ENCODE data around the gene NME7.
"Not testable (repeated sequence)": the region's sequence is repeated elsewhere in the genome, so short reads cannot be mapped to it uniquely, and the experiment has no call there.

NME7 gene

GRCh38 chr1:169367686-169368405 lies at the start of gene NME7, which contains the start of gene BLZF1:
Gene NME7 (minus strand): TSS chr1:169367797. CDS start chr1:169367710, 87 bp downstream.
Gene BLZF1 (plus strand): TSS chr1:169368195. CDS start chr1:169369523, 1,328 bp downstream.
- DNase-seq (ENCODE audit: low read depth in 2 of 2), result peak; percentile 95 to 98

- no peak for DNase-seq (ENCODE audit: low read depth in 2 of 2)
Observed at GRCh38 chr1:169414952-169415351, 47.4 kb upstream of the NME7 start.

GRCh38 chr1:169408340-169408739 lies 40.7 kb upstream of the NME7 start:
- not testable (repeated sequence) for DNase-seq (ENCODE audit: low read depth in 2 of 2)

- not testable (repeated sequence) for DNase-seq (ENCODE audit: low read depth in 2 of 2)
Observed at GRCh38 chr1:169402578-169402977, 35.0 kb upstream of the NME7 start.

GRCh38 chr1:169395955-169396354 lies 28.4 kb upstream of the NME7 start:
- DNase-seq (ENCODE audit: low read depth in 2 of 2), result no peak

GRCh38 chr1:169392406-169392805 lies 24.8 kb upstream of the NME7 start:
- DNase-seq (ENCODE audit: low read depth in 2 of 2), result no peak

GRCh38 chr1:169390303-169390702 lies 22.7 kb upstream of the NME7 start:
- no peak for DNase-seq (ENCODE audit: low read depth in 2 of 2)

- no peak for DNase-seq (ENCODE audit: low read depth in 2 of 2)
Observed at GRCh38 chr1:169387399-169387798, 19.8 kb upstream of the NME7 start.

- DNase-seq (ENCODE audit: low read depth in 2 of 2), result no peak
Observed at GRCh38 chr1:169383449-169383848, 15.9 kb upstream of the NME7 start.

- DNase-seq (ENCODE audit: low read depth in 2 of 2), result no peak
Observed at GRCh38 chr1:169381162-169381561, 13.6 kb upstream of the NME7 start.

- DNase-seq (ENCODE audit: low read depth in 2 of 2), result no peak
Observed at GRCh38 chr1:169371404-169371803, 3.8 kb upstream of the NME7 start.

GRCh38 chr1:169368406-169368769 lies 791 bp upstream of the NME7 start:
- DNase-seq (ENCODE audit: low read depth in 2 of 2), result peak in 1 of 2 donors; percentile 7

- DNase-seq (ENCODE audit: low read depth in 2 of 2), result no peak
Observed at GRCh38 chr1:169367096-169367685, 406 bp downstream of the NME7 start.

GRCh38 chr1:169364948-169365347 lies 2.6 kb downstream of the NME7 start:
- DNase-seq (ENCODE audit: low read depth in 2 of 2), result no peak

- peak in 1 of 2 donors; percentile 12 for DNase-seq (ENCODE audit: low read depth in 2 of 2)
Observed at GRCh38 chr1:169363046-169363730, 4.4 kb downstream of the NME7 start.

- DNase-seq (ENCODE audit: low read depth in 2 of 2), result no peak
Observed at GRCh38 chr1:169361281-169361680, 6.3 kb downstream of the NME7 start.

- no peak for DNase-seq (ENCODE audit: low read depth in 2 of 2)
Observed at GRCh38 chr1:169360415-169360814, 7.2 kb downstream of the NME7 start.

- peak in 1 of 2 donors; percentile 19 for DNase-seq (ENCODE audit: low read depth in 2 of 2)
Observed at GRCh38 chr1:169348383-169349036, 19.1 kb downstream of the NME7 start.

- no peak for DNase-seq (ENCODE audit: low read depth in 2 of 2)
Observed at GRCh38 chr1:169347688-169348382, 19.8 kb downstream of the NME7 start.

- DNase-seq (ENCODE audit: low read depth in 2 of 2), result no peak
Observed at GRCh38 chr1:169346036-169346589, 21.5 kb downstream of the NME7 start.

- no peak for DNase-seq (ENCODE audit: low read depth in 2 of 2)
Observed at GRCh38 chr1:169345511-169345910, 22.1 kb downstream of the NME7 start.
